Measurements from ENCODE around the gene HK2.

GRCh38 chr2:74938264-74938663, 104.3 kb downstream of the HK2 start:
- TF ChIP-seq, protein P1, sequence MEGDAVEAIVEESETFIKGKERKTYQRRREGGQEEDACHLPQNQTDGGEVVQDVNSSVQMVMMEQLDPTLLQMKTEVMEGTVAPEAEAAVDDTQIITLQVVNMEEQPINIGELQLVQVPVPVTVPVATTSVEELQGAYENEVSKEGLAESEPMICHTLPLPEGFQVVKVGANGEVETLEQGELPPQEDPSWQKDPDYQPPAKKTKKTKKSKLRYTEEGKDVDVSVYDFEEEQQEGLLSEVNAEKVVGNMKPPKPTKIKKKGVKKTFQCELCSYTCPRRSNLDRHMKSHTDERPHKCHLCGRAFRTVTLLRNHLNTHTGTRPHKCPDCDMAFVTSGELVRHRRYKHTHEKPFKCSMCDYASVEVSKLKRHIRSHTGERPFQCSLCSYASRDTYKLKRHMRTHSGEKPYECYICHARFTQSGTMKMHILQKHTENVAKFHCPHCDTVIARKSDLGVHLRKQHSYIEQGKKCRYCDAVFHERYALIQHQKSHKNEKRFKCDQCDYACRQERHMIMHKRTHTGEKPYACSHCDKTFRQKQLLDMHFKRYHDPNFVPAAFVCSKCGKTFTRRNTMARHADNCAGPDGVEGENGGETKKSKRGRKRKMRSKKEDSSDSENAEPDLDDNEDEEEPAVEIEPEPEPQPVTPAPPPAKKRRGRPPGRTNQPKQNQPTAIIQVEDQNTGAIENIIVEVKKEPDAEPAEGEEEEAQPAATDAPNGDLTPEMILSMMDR (IDR thresholded peaks at IDR 0.05) = no peak
- TF ChIP-seq POLR2A (IDR thresholded peaks at IDR 0.05) = no peak
